Measurements from ENCODE around the gene TBC1D9B.

GRCh38 chr5:179836225-179837019 is 71.3 kb downstream of the TBC1D9B start:
- TF ChIP-seq CTCF (IDR thresholded peaks at IDR 0.05; ENCODE audit: borderline replicate concordance, extremely low read depth, low read length, poor library complexity, severe bottlenecking) (peak; percentile 60), EZH2 (IDR thresholded peaks at IDR 0.05; ENCODE audit: borderline replicate concordance, low read depth, low read length, severe bottlenecking) (no peak)
